Calu3 (cell line): ENCODE measurements around the gene MRPS34. TPM values are rescaled to one million over a fixed set of nuclear protein-coding genes. Genes with fewer than 3 reads are reported as not detected.

ENCODE experiments used
- BruUV-seq: library from RNA; stranded (reverse); fragments of 400-500 nt; replicated peaks from 2 replicates; lab custom pipeline; 2021; lab: Mats Ljungman, UMichigan
- CTCF ChIA-PET: fragments of 300-600 bp; sonication (Branson Sonifier 250); formaldehyde crosslinking; loops from one replicate; lab custom pipeline; 2022; ENCODE audit warnings: antibody characterized with exemption; lab: Charles Lee
- DNase-seq: peaks from one replicate; pipeline ENCODE4 v3.0.0; 2022
- H3K27ac Mint-ChIP-seq: one replicate; pipeline ENCODE4 v1.8.0; 2022; ENCODE audit warnings: mixed read lengths; ENCODE audit not compliant: unreplicated experiment
- H3K27me3 Mint-ChIP-seq: one replicate; pipeline ENCODE4 v1.8.0; 2022; ENCODE audit warnings: mixed read lengths; ENCODE audit not compliant: unreplicated experiment
- H3K36me3 Mint-ChIP-seq: one replicate; pipeline ENCODE4 v1.8.0; 2022; ENCODE audit warnings: mild to moderate bottlenecking, moderate library complexity, mixed read lengths; ENCODE audit not compliant: insufficient read depth, unreplicated experiment
- H3K4me1 Mint-ChIP-seq: one replicate; pipeline ENCODE4 v1.8.0; 2022; ENCODE audit warnings: mild to moderate bottlenecking, low read depth, mixed read lengths; ENCODE audit not compliant: unreplicated experiment
- H3K4me3 Mint-ChIP-seq: one replicate; pipeline ENCODE4 v1.8.0; 2022; ENCODE audit warnings: mild to moderate bottlenecking, low read depth, moderate library complexity, mixed read lengths; ENCODE audit not compliant: unreplicated experiment
- H3K9me3 Mint-ChIP-seq: one replicate; pipeline ENCODE4 v1.8.0; 2022; ENCODE audit warnings: low read depth, mixed read lengths; ENCODE audit not compliant: unreplicated experiment
- CTCF ChIP-seq: fragments of 200-600 bp; IDR thresholded peaks from one replicate; pipeline ENCODE4 v1.8.0; 2022; ENCODE audit warnings: antibody characterized with exemption; ENCODE audit not compliant: unreplicated experiment
- intact Hi-C: fragments of 100-400 bp; cut with micrococcal nuclease; formaldehyde crosslinking; loops from one replicate; pipeline ENCODE4 v1.10.0; 2022; ENCODE audit not compliant: unreplicated experiment
- total RNA-seq: library from RNA; stranded (reverse); gene quantifications from 2 replicates; pipeline ENCODE4 v1.2.3, GENCODE V29; 2022

MRPS34 gene
- total RNA-seq, 1 experiment from 2014 or later: 135 TPM

- peaks cover 41% of the 10 kb centered on the region for H3K36me3 Mint-ChIP-seq
These were observed 39.8 kb upstream of the MRPS34 start for GRCh38 chr16:1812732-1813163.

GRCh38 chr16:1810536-1810935, 37.6 kb upstream of the MRPS34 start:
- BruUV-seq: no TSS peak
- Mint-ChIP-seq H3K27me3 (no peaks in the 10 kb centered on the region), H3K27ac (no peak overlapping the region), H3K9me3 (no peaks in the 10 kb centered on the region), H3K4me1 (no peaks in the 10 kb centered on the region), H3K36me3 (peaks cover 33% of the 10 kb centered on the region), H3K4me3 (no peak overlapping the region)
- CTCF ChIA-PET: no interaction called here
- no peak for TF ChIP-seq CTCF
- intact Hi-C loops: no loop called here
- DNase-seq: no peak

More at GRCh38 chr16:1812732-1813163, 39.8 kb upstream of the MRPS34 start:
- peak; percentile 61 for DNase-seq
- BruUV-seq: no TSS peak
- intact Hi-C loops: no loop called here
- Mint-ChIP-seq H3K4me3 (no peak overlapping the region), H3K4me1 (no peaks in the 10 kb centered on the region), H3K27ac (no peak overlapping the region), H3K27me3 (no peaks in the 10 kb centered on the region), H3K9me3 (no peaks in the 10 kb centered on the region)
- CTCF ChIA-PET: no interaction called here
- peak; percentile 56 for TF ChIP-seq CTCF

- no peak overlapping the region for H3K4me3 Mint-ChIP-seq
- no peaks in the 10 kb centered on the region for H3K4me1 Mint-ChIP-seq
- CTCF ChIA-PET: no interaction called here
- no peak for TF ChIP-seq CTCF
- intact Hi-C loops: no loop called here
- peaks cover 31% of the 10 kb centered on the region for H3K36me3 Mint-ChIP-seq
- no peaks in the 10 kb centered on the region for H3K27me3 Mint-ChIP-seq
- no peak for DNase-seq
- no peak overlapping the region for H3K27ac Mint-ChIP-seq
- no TSS peak for BruUV-seq
- H3K9me3 Mint-ChIP-seq: no peaks in the 10 kb centered on the region
These were observed 37.2 kb upstream of the MRPS34 start for GRCh38 chr16:1810106-1810505.

- H3K27me3 Mint-ChIP-seq: no peaks in the 10 kb centered on the region
- no peak overlapping the region for H3K4me3 Mint-ChIP-seq
- H3K27ac Mint-ChIP-seq: no peak overlapping the region
- intact Hi-C loops: no loop called here
- H3K9me3 Mint-ChIP-seq: no peaks in the 10 kb centered on the region
- no TSS peak for BruUV-seq
- no peaks in the 10 kb centered on the region for H3K4me1 Mint-ChIP-seq
- TF ChIP-seq CTCF: no peak
- peaks cover 33% of the 10 kb centered on the region for H3K36me3 Mint-ChIP-seq
- CTCF ChIA-PET: no interaction called here
- DNase-seq: no peak
These were observed 36.4 kb upstream of the MRPS34 start for GRCh38 chr16:1809281-1809801.
